GM18870 (cell line): Measurements from ENCODE around the gene TENT4B.
"Not testable (repeated sequence)": the region's sequence is repeated elsewhere in the genome, so short reads cannot be mapped to it uniquely, and the experiment has no call there.

ENCODE experiments used
- ATAC-seq: cut with Tn5 transposase; IDR thresholded peaks from one replicate; pipeline ENCODE4 v1.9.1; 2021; ENCODE audit warnings: moderate library complexity; ENCODE audit not compliant: unreplicated experiment

Gene TENT4B

DNA sequence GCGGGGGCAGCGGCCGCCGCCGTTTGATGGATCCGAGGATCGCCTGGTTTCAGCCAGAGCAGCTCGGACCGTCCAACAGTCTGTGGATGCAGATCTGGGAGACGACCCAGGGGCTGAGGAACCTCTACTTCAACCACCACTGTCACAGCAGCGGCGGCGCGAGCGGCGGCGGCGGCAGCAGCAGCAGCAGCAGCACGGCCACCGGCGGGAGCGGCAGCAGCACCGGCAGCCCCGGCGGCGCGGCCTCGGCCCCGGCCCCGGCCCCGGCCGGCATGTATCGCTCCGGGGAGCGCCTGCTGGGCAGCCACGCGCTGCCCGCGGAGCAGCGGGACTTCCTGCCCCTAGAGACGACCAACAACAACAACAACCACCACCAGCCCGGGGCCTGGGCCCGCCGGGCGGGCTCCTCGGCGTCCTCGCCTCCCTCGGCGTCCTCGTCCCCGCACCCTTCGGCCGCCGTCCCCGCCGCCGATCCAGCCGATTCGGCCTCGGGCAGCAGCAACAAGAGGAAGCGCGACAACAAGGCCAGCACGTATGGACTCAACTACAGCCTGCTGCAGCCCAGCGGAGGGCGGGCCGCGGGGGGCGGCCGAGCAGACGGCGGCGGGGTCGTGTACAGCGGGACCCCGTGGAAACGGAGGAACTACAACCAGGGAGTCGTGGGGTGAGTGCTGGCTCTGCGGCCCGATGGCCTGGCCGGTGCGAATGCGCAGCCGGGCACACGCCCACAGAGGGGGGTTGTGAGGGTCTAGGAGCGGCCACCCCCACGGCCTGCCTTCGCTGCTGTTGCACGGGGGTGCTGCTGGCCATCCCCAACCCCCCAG lies 702 bp downstream of the TENT4B start:
- ATAC-seq, result no peak

DNA sequence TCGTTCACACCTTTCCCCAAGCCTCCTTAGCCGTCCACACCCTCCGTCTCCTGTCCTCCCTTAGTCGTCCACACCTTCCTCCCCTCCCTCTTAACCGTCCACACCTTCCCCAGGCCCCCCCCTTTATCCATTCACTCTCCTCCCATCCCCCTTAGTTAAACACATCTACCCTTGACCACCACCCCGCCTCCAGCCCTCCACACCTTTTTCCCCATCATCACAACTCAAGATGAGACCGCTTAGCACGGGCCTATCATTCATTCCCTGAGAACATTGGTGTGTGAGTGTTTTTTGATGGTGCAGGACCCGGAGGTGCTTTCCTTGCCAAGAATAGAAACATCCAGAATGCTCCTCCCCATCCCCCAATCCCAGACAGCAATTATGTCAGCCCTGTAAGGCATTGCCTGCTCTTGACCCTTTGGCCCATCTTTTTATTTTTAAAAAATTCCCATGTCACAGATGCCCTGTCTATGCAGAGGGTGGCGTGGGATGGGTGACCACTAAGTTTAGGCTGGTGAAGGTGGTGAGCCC lies 1.4 kb downstream of the TENT4B start:
- no peak for ATAC-seq

DNA sequence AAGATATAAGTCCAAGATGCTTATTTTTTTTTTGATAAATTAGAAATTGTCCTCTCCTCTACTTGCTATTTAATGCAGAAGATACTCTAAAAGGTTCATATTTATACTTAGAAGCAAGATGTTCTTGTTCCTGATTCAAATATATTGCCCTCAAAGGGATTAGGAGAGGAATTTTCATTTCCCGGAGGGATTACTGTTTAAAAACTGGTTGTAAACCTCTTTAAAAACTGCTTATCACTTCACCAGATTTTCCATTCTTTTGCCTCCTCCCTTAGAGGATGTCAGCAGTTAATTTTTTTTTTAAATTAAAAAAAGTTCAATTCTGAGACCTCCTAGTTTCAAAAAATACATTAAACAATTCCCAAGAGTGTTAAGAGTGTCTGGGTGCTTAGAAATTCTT lies 2.8 kb downstream of the TENT4B start:
- no peak for ATAC-seq

DNA sequence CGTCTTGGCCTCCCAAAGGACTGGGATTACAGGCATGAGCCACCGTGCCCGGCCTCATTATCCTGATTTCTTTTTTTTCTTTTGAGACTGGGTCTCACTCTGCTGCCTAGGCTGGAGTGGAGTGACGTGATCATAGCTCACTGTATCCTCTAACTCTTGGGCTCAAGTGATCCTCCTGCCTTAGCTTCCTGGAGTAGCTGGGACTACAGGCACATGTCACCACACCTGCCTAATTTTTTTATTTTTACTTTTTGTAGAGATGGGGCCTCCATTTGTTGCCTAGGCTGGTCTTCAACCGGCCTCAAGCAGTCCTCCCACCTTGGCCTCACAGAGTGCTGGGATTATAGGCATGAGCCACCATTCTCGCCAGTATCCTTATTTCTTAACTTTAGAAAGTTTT lies 3.5 kb downstream of the TENT4B start:
- no peak for ATAC-seq

DNA sequence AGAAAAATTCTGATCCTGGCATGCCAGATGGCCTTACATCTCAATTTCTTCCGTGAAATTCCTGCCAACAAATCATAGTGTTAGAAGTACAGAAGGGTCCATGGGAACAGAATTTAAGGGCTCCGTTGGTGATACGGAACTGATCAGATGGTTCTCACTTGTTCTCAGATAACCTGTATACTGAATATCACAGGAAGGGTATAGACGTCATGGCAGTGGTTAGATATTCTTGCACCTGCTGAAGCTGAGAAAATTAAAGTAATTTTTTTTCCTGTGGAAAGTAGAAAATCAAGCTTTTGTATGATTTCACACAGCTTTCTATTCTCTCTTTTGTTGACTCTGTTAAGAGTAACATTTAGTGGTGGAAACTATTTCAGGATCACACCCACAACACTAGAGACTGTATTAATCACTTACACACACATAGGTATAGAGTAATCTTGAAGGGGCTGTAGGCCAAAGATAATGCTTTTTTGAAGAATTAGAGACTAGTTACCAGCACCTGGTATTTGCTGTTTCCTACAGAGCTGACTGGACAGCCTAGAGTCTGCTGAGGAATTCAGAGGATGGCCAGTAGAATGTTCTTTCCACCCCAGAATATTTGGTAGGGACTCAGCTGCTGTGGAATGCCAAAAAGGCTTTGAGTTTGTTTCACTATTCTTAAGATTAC lies 7.5 kb downstream of the TENT4B start:
- no peak for ATAC-seq

GRCh38 chr16:50161950-50162349 lies 8.8 kb downstream of the TENT4B start:
- ATAC-seq, result no peak

DNA sequence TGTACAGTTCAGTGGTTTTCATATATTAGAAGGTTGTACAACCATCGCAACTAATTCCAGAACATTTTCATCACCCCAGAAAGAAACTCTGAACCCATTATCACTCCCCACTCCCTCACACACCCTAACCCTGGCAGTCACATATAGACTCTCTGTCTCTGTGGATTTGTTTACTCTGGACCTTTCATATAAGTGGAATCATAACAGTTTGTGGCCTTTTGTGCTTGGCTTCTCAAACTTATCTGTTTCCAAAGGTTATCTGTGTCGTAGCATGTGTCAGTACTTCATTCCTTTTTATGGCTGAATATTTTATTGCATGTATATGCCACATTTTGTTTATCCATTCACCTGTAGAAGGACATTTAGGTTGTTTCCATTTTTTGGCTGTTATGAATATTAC lies 12.4 kb downstream of the TENT4B start:
- no peak for ATAC-seq

DNA sequence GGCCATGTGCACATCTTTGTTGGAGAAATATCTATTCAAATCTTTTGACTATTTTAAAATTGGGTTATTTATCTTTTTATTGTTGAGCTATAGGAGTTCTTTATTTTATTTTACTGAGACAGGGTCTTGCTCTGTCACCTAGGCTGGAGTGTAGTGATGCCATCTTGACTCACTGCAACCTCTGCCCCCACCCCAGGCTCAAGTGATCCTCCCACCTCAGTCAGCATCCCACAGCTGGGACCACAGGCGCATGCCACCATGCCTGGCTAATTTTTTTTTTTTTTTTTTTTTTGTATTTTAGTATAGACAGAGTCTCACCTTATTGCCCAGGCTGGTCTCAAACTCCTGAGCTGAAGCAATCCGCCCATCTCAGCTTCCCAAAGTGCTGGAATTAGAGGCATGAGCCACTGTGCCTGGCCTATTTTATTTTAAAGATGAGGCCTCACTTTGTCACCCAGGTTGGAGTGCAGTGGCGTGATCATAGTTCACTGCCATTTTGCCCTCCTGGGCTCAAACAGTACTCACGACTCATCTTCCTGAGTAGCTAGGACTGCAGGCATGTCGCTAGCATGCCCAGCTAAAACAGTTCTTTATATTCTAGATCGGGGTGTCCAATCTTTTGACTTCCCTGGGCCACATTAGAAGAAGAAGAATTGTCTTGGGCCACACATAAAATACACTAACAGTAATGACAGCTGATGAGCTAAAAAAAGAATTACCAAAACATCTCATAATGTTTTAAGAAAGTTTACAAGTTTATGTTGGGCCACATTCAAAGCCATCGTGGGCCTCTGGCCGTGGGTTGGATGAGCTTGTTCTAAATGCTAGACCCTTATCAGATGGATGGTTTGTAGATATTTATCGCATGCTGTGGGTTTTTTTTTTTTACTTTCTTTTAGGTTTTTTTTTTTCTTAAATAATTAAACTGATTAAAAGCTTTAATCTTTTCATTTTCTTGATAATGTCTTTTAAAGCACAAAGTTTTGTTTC lies 13.7 kb downstream of the TENT4B start:
- no peak for ATAC-seq

DNA sequence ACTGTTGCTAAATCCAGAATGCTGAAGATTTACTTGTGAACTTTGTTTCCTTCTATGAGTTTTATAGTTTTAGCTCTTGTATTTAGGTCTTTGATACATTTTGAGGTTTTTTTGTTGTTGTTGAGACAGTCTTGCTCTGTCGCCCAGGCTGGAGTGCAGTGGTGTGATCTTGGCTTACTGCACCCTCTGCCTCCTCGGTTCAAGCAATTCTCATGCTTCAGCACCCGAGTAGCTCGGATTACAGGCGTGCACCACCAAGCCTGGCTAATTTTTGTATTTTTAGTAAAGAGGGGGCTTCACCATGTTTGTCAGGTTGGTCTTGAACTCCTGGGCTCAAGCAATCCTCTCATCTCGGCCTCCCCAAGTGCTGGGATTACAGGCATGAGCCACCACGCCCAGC lies 14.4 kb downstream of the TENT4B start:
- no peak for ATAC-seq

DNA sequence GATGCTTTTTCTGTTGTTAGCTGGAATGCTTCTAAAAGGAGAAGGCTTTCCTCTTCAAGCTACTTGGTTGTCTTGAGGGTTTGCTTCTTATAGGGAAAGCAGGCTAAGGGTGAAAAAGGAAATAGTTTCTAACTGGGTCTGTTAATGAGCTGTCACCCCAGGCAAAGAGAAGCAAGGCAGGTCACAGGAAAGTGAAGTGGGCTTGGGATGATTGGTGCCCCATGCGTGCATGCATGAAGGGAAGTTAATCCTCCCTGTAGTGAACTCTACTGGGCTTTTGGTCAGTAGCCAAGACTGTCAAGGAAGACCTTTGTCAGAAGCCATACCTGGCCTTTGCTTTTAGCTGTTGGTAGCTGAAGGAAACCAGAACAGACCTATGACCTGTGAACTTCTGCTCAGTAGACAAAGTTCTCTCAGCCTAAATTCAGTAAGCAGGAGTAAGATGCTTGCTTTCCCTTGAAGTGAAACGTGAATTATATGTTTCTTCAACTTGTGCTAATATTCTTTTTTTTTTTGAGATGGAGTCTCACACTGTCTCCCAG lies 16.5 kb downstream of the TENT4B start:
- ATAC-seq, result no peak

GRCh38 chr16:50171773-50172172 lies 18.7 kb downstream of the TENT4B start:
- not testable (repeated sequence) for ATAC-seq

- ATAC-seq, result no peak
Measured at GRCh38 chr16:50172195-50172922, 19.3 kb downstream of the TENT4B start.

GRCh38 chr16:50173316-50173715 lies 20.2 kb downstream of the TENT4B start:
- ATAC-seq, result no peak

DNA sequence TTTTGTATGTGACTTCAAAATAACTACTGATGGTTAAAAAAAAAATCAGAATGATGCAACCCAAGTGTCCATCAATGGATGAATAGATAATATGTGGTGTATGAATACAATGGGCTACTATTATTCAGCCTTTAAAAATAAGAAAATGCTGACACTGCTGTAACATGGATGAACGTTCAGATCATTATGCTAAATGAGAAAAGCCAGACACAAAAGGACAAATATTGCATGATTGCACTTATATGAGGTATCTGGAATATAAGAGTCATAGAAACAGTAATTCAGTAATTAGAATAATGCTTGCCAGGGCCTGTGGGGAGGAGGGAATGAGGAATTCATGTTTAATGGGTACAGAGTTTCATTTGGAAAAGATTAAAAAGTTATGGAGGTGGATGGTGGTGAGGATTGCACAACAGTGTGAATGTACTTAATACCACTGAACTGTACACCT lies 25.4 kb downstream of the TENT4B start:
- no peak for ATAC-seq

- ATAC-seq, result no peak
Measured at GRCh38 chr16:50182441-50182840, 29.3 kb downstream of the TENT4B start.

GRCh38 chr16:50183316-50183715 lies 30.2 kb downstream of the TENT4B start:
- ATAC-seq, result no peak

DNA sequence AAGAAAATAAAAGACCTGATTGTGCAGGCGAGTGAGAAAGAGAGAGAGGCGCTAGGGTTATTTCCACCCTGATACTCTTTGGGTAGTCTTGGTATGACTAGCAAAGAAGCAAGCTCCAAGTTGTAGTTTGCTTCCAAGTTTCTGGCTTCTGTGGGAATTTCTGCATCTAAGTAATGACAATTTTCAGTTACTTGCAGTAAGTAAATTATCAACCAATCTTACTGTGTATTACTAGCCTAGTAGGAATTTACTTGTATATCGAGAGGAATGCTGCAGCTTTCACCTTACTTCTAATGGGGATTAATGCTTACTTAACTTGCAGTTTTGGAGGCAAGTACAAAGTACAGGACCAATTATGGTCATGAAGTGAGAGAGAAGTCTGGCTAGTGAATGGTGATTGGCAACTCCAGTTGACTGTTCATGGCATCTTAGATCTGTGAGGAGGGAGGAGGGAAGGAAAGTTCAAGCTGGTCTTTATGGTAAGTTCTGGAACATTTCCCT lies 31.9 kb downstream of the TENT4B start:
- ATAC-seq, result no peak

GRCh38 chr16:50188619-50189136 lies 35.6 kb downstream of the TENT4B start:
- ATAC-seq, result no peak

GRCh38 chr16:50190292-50190691 lies 37.2 kb downstream of the TENT4B start:
- ATAC-seq, result no peak
